Liver (tissue), 9 donors: ENCODE results near the gene PERCC1. TPM values are rescaled to one million over a fixed set of nuclear protein-coding genes. Genes with fewer than 3 reads are reported as not detected.

Source experiments
- DNase-seq: peaks from one replicate; pipeline ENCODE4 v3.0.0-alpha.2; 2017; ENCODE audit warnings: low spot score
- H3K27ac ChIP-seq, 2 donors: one replicate each; pipeline ENCODE4 v1.7.0; 2013; ENCODE audit warnings: inconsistent platforms in 2 of 2, low read length in 2 of 2, control low read depth in 1 of 2, low read depth in 1 of 2, mild to moderate bottlenecking in 1 of 2
- H3K27me3 ChIP-seq, 4 donors: one replicate each; pipeline versions ENCODE4 v1.6.1 to v1.7.0; 2013; ENCODE audit warnings: low read length in 3 of 4, inconsistent platforms in 1 of 4, mild to moderate bottlenecking in 1 of 4, moderate library complexity in 1 of 4; ENCODE audit not compliant: control insufficient read depth in 4 of 4, insufficient read depth in 4 of 4
- H3K36me3 ChIP-seq, 4 donors: one replicate each; pipeline versions ENCODE4 v1.6.1 to v1.7.0; 2013; ENCODE audit warnings: low read length in 3 of 4, mild to moderate bottlenecking in 3 of 4, low read depth in 1 of 4, moderate library complexity in 1 of 4; ENCODE audit not compliant: control insufficient read depth in 4 of 4, insufficient read depth in 3 of 4
- H3K4me1 ChIP-seq, 4 donors: one replicate each; pipeline versions ENCODE4 v1.6.1 to v1.7.0; 2013; ENCODE audit warnings: low read length in 3 of 4, mild to moderate bottlenecking in 3 of 4, moderate library complexity in 1 of 4; ENCODE audit not compliant: control insufficient read depth in 4 of 4, insufficient read depth in 4 of 4
- H3K4me3 ChIP-seq, 3 donors: one replicate each; pipeline versions ENCODE4 v1.6.1 to v1.7.0; 2013; ENCODE audit warnings: low read length in 3 of 3, control low read depth in 1 of 3, low read depth in 1 of 3, mild to moderate bottlenecking in 1 of 3
- H3K9ac ChIP-seq, 2 donors: one replicate each; pipeline ENCODE4 v1.7.0; 2013; ENCODE audit warnings: low read length in 2 of 2, mild to moderate bottlenecking in 2 of 2, moderate library complexity in 2 of 2, control low read depth in 1 of 2, low read depth in 1 of 2
- H3K9me3 ChIP-seq, 4 donors: one replicate each; pipeline versions ENCODE4 v1.6.1 to v1.7.0; 2013; ENCODE audit warnings: low read length in 3 of 4; ENCODE audit not compliant: control insufficient read depth in 4 of 4
- CTCF ChIP-seq: fragments of 150-350 bp; IDR thresholded peaks from 2 replicates; pipeline ENCODE4 v1.5.1; 2017; ENCODE audit warnings: improper control_type of control experiment, low read depth, low read length; ENCODE audit not compliant: missing input control
- EGR1 ChIP-seq, 2 donors: IDR thresholded peaks; 2 replicates each; pipeline ENCODE4 v1.6.1; 2016 to 2018; ENCODE audit warnings: antibody characterized with exemption in 2 of 2, low read depth in 2 of 2
- FOXA1 ChIP-seq: IDR thresholded peaks from 2 replicates; pipeline ENCODE4 v1.6.1; 2016; ENCODE audit warnings: antibody characterized with exemption
- FOXA2 ChIP-seq: IDR thresholded peaks from 2 replicates; pipeline ENCODE4 v1.6.1; 2016; ENCODE audit warnings: antibody characterized with exemption
- GABPA ChIP-seq, 2 donors: IDR thresholded peaks in 1 of 2; conservative IDR thresholded peaks in 1 of 2; 2 replicates each; pipeline ENCODE4 v1.6.1; 2016; ENCODE audit warnings: antibody characterized with exemption in 2 of 2, mild to moderate bottlenecking in 1 of 2, moderate library complexity in 1 of 2
- HNF4A ChIP-seq, 2 donors: conservative IDR thresholded peaks; 2 replicates each; pipeline ENCODE4 v1.6.1; 2016; ENCODE audit warnings: antibody characterized with exemption in 2 of 2, mild to moderate bottlenecking in 2 of 2
- HNF4G ChIP-seq: IDR thresholded peaks from 2 replicates; pipeline ENCODE4 v1.6.1; 2016; ENCODE audit warnings: antibody characterized with exemption
- JUND ChIP-seq, 2 donors: IDR thresholded peaks; 2 replicates each; pipeline ENCODE4 v1.6.1; 2016; ENCODE audit warnings: antibody characterized with exemption in 2 of 2
- NR2F2 ChIP-seq: IDR thresholded peaks from 2 replicates; pipeline ENCODE4 v1.6.1; 2016; ENCODE audit warnings: antibody characterized with exemption
- RAD21 ChIP-seq, 2 donors: IDR thresholded peaks; 2 replicates each; pipeline ENCODE4 v1.6.1; 2016; ENCODE audit warnings: antibody characterized with exemption in 2 of 2, mild to moderate bottlenecking in 2 of 2
- RXRA ChIP-seq, 2 donors: IDR thresholded peaks; 2 replicates each; pipeline ENCODE4 v1.6.1; 2017 to 2018; ENCODE audit warnings: antibody characterized with exemption in 2 of 2, mild to moderate bottlenecking in 1 of 2
- SP1 ChIP-seq: IDR thresholded peaks from 2 replicates; pipeline ENCODE4 v1.6.1; 2018; ENCODE audit warnings: antibody characterized with exemption, mild to moderate bottlenecking
- TAF1 ChIP-seq: conservative IDR thresholded peaks from 2 replicates; pipeline ENCODE4 v1.6.1; 2016; ENCODE audit warnings: antibody characterized with exemption, mild to moderate bottlenecking
- YY1 ChIP-seq: IDR thresholded peaks from 2 replicates; pipeline ENCODE4 v1.6.1; 2016; ENCODE audit warnings: antibody characterized with exemption, mild to moderate bottlenecking
- ZBTB33 ChIP-seq: IDR thresholded peaks from 2 replicates; pipeline ENCODE4 v1.6.1; 2016; ENCODE audit warnings: antibody characterized with exemption
- WGBS: extraction: QIAGEN DNeasy Blood & Tissue Kit; methylation state at CpG from one replicate; pipeline ENCODE4 v1.1.7; 2013; 5-methylcytosine and 5-hydroxymethylcytosine counted together
- polyA plus RNA-seq, 2 donors: library from polyadenylated mRNA; stranded (reverse) in 1 of 2; unstranded in 1 of 2; fragments of 200-250 nt in 1 of 2; fragments of >200 nt in 1 of 2; fragmentation: Nextera tagmentation in 1 of 2; extraction: Ambion mirVana in 1 of 2; gene quantifications; one replicate each; pipeline versions ENCODE4 v1.2.1 to v1.2.3, GENCODE V29; 2013 to 2015
- total RNA-seq, 2 donors: library from RNA; depleted of rRNA; stranded (reverse); fragments of >200 nt; gene quantifications; one replicate each; pipeline ENCODE4 v1.2.3, GENCODE V29; 2014
- TF ChIP-seq, protein P1 (sequence below): IDR thresholded peaks from 2 replicates; pipeline ENCODE4 v1.6.1; 2016; ENCODE audit warnings: antibody characterized with exemption, mild to moderate bottlenecking
- TF ChIP-seq, protein P2 (sequence below): IDR thresholded peaks from 2 replicates; pipeline ENCODE4 v1.6.1; 2016; ENCODE audit warnings: antibody characterized with exemption
- TF ChIP-seq, protein P3 (sequence below): IDR thresholded peaks from 2 replicates; pipeline ENCODE4 v1.6.1; 2016; ENCODE audit warnings: antibody characterized with exemption
- donor health status: healthy.
- donor health status: healthy.
- donor health status: healthy.
- donor health status: healthy.
- donor health status: healthy.

The PERCC1 gene
- total and polyA plus RNA-seq, 4 donors, result 0.50 to 4.7 TPM; not detected in 2

GRCh38 chr16:1448536-1449116 lies 17.7 kb downstream of the PERCC1 start (continued):
- TF ChIP-seq, protein P1, sequence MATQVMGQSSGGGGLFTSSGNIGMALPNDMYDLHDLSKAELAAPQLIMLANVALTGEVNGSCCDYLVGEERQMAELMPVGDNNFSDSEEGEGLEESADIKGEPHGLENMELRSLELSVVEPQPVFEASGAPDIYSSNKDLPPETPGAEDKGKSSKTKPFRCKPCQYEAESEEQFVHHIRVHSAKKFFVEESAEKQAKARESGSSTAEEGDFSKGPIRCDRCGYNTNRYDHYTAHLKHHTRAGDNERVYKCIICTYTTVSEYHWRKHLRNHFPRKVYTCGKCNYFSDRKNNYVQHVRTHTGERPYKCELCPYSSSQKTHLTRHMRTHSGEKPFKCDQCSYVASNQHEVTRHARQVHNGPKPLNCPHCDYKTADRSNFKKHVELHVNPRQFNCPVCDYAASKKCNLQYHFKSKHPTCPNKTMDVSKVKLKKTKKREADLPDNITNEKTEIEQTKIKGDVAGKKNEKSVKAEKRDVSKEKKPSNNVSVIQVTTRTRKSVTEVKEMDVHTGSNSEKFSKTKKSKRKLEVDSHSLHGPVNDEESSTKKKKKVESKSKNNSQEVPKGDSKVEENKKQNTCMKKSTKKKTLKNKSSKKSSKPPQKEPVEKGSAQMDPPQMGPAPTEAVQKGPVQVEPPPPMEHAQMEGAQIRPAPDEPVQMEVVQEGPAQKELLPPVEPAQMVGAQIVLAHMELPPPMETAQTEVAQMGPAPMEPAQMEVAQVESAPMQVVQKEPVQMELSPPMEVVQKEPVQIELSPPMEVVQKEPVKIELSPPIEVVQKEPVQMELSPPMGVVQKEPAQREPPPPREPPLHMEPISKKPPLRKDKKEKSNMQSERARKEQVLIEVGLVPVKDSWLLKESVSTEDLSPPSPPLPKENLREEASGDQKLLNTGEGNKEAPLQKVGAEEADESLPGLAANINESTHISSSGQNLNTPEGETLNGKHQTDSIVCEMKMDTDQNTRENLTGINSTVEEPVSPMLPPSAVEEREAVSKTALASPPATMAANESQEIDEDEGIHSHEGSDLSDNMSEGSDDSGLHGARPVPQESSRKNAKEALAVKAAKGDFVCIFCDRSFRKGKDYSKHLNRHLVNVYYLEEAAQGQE, result no peak
- TF ChIP-seq SP1 (no peak), RXRA (IDR thresholded peaks at IDR 0.05) (no peak), EGR1 (IDR thresholded peaks at IDR 0.05; ENCODE audit: low read depth in 2 of 2) (no peak), HNF4A (conservative IDR thresholded peaks at IDR 0.05) (no peak)
- TF ChIP-seq, protein P2, sequence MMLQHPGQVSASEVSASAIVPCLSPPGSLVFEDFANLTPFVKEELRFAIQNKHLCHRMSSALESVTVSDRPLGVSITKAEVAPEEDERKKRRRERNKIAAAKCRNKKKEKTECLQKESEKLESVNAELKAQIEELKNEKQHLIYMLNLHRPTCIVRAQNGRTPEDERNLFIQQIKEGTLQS, result no peak

DNA sequence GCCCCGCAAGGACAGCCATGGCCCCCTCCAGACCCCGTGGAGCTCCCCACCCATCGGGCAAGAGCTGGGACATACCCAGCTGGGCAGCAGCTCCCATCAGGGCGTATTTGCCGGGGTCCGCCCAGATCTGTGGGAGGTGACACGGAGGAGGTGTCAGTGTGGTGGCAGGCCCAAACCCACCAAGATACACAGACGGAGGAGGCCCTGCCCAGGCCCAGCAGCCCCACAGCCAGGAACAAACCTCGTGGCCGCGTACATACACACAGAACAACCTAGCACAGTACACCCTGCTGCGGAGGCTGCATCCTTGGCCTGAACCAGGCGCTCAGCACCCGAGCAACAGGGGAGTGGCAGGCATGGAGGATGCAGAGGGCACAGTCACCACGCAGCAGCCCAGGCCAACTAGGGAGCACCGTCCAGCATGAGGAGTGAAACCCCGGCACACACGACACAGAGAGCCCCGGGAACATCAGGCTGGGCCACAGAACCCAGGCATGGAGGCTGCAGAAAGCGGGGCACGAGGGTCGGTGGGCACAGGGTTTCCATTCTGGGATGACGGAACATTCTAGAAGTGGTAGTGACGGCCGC lies 18.4 kb downstream of the PERCC1 start:
- no peak overlapping the region for H3K4me3 ChIP-seq
- no peak overlapping the region for H3K9ac ChIP-seq
- TF ChIP-seq YY1, result no peak
- TF ChIP-seq RXRA (IDR thresholded peaks at IDR 0.05), result no peak
- H3K27me3 ChIP-seq, result no peaks in the 10 kb centered on the region
- H3K27ac ChIP-seq, result no peak overlapping the region
- no peaks in the 10 kb centered on the region for H3K4me1 ChIP-seq
- WGBS, result 96% methylated on average over 25 of the region's 25 CpGs
- H3K36me3 ChIP-seq, result peaks cover 0 to 47% (median 10%) of the 10 kb centered on the region in 4 donors
- DNase-seq, result no peak
- H3K9me3 ChIP-seq, result no peaks in the 10 kb centered on the region

- Histone ChIP-seq H3K4me3 (no peak overlapping the region), H3K36me3 (peaks cover 0 to 54% (median 11%) of the 10 kb centered on the region in 4 donors), H3K27me3 (no peaks in the 10 kb centered on the region), H3K9me3 (no peaks in the 10 kb centered on the region), H3K9ac (no peak overlapping the region), H3K4me1 (no peaks in the 10 kb centered on the region), H3K27ac (no peak overlapping the region)
- DNase-seq, result no peak
- WGBS, result 96% methylated on average over 29 of the region's 29 CpGs
- TF ChIP-seq NR2F2, result no peak
- TF ChIP-seq FOXA2, result no peak
- TF ChIP-seq, protein P3, sequence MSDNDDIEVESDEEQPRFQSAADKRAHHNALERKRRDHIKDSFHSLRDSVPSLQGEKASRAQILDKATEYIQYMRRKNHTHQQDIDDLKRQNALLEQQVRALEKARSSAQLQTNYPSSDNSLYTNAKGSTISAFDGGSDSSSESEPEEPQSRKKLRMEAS, result no peak
- TF ChIP-seq ZBTB33, result no peak
- TF ChIP-seq SP1, result no peak
- TF ChIP-seq HNF4G, result no peak
- TF ChIP-seq YY1, result no peak
- TF ChIP-seq, protein P2, result no peak
- TF ChIP-seq JUND (IDR thresholded peaks at IDR 0.05), result no peak
- TF ChIP-seq HNF4A (conservative IDR thresholded peaks at IDR 0.05), result no peak
- no peak for TF ChIP-seq CTCF
- TF ChIP-seq RXRA (IDR thresholded peaks at IDR 0.05), result no peak
- TF ChIP-seq EGR1 (IDR thresholded peaks at IDR 0.05; ENCODE audit: low read depth in 2 of 2), result no peak
- no peak for TF ChIP-seq FOXA1
- no peak for TF ChIP-seq GABPA (IDR thresholded peaks at IDR 0.05 in 1 of 2, conservative IDR thresholded peaks at IDR 0.05 in 1 of 2)
- TF ChIP-seq TAF1, result no peak
- TF ChIP-seq RAD21 (IDR thresholded peaks at IDR 0.05), result no peak
These were observed 19.3 kb downstream of the PERCC1 start for GRCh38 chr16:1450218-1450617.
